ACC112 (cell line): ENCODE data around the gene ALCAM.
"Not testable (repeated sequence)": the region's sequence is repeated elsewhere in the genome, so short reads cannot be mapped to it uniquely, and the experiment has no call there.

Experiments used
- H2AFZ ChIP-seq: fragments of 200-600 bp; sonication (generic); one replicate; pipeline ENCODE4 v1.6.0; 2017; ENCODE audit warnings: antibody characterized with exemption, low read length; ENCODE audit not compliant: unreplicated experiment
- H3K27ac ChIP-seq: fragments of 200-600 bp; sonication (generic); 2 replicates; pipeline ENCODE4 v1.5.1; 2014; ENCODE audit warnings: low read depth, mild to moderate bottlenecking, antibody characterized with exemption, low read length, moderate library complexity
- H3K27me3 ChIP-seq: fragments of 200-600 bp; sonication (generic); 2 replicates; pipeline ENCODE4 v1.6.1; 2014; ENCODE audit warnings: mild to moderate bottlenecking, antibody characterized with exemption, low read length, moderate library complexity, mixed read lengths; ENCODE audit not compliant: insufficient read depth
- H3K36me3 ChIP-seq: fragments of 200-600 bp; sonication (generic); 2 replicates; pipeline ENCODE4 v1.6.1; 2016; ENCODE audit warnings: mild to moderate bottlenecking, antibody characterized with exemption, low read length, moderate library complexity, mixed read lengths; ENCODE audit not compliant: insufficient read depth
- H3K4me1 ChIP-seq: fragments of 200-600 bp; sonication (generic); one replicate; pipeline ENCODE4 v1.6.1; 2016; ENCODE audit warnings: low read length, mixed read lengths; ENCODE audit not compliant: insufficient read depth, unreplicated experiment, control insufficient read depth
- H3K4me3 ChIP-seq: fragments of 200-600 bp; sonication (generic); 2 replicates; pipeline ENCODE4 v1.5.1; 2014; ENCODE audit warnings: mild to moderate bottlenecking, low read depth, low read length
- H3K79me2 ChIP-seq: fragments of 200-600 bp; sonication (generic); one replicate; pipeline ENCODE4 v1.6.0; 2016; ENCODE audit warnings: low read length; ENCODE audit not compliant: control insufficient read depth, unreplicated experiment, insufficient read depth

The ALCAM gene

DNA sequence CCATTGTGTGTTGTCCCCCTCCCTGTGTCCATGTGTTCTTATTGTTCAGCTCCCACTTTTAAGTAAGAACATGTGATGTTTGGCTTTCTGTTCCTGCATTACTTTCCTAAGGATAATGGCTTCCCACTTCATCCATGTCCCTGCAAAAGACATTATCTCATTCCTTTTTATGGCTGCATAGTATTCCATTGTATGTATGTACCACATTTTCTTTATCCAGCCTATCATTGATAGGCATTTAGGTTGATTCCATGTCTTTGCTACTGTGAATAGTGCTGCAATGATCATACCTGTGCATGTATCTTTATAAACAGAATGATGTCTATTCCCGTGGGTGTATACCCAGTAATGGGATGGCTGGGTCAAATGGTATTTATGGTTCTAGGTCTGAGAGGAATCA lies 23.1 kb downstream of the ALCAM start:
- not testable (repeated sequence) for H3K4me3 ChIP-seq, H2AFZ ChIP-seq, H3K27me3 ChIP-seq, H3K27ac ChIP-seq
- H3K79me2 ChIP-seq = peaks cover 93% of the 10 kb centered on the region
- peaks cover 19% of the 10 kb centered on the region for H3K36me3 ChIP-seq
- H3K4me1 ChIP-seq = peaks cover 33% of the 10 kb centered on the region

- H3K4me3 ChIP-seq = not testable (repeated sequence)
- peaks cover 91% of the 10 kb centered on the region for H3K79me2 ChIP-seq
Observed at GRCh38 chr3:105392598-105392997, 25.9 kb downstream of the ALCAM start.

GRCh38 chr3:105394177-105394576 lies 27.5 kb downstream of the ALCAM start:
- Histone ChIP-seq H3K27ac (no peak overlapping the region), H2AFZ (no peak overlapping the region), H3K79me2 (peaks cover 92% of the 10 kb centered on the region), H3K27me3 (no peaks in the 10 kb centered on the region), H3K36me3 (peaks cover 19% of the 10 kb centered on the region), H3K4me1 (no peaks in the 10 kb centered on the region), H3K4me3 (no peak overlapping the region)

More at GRCh38 chr3:105392598-105392997, 25.9 kb downstream of the ALCAM start:
- H3K27ac ChIP-seq, H3K27me3 ChIP-seq, H2AFZ ChIP-seq, H3K4me1 ChIP-seq: not testable (repeated sequence)
- peaks cover 19% of the 10 kb centered on the region for H3K36me3 ChIP-seq

GRCh38 chr3:105397974-105398373 lies 31.3 kb downstream of the ALCAM start:
- Histone ChIP-seq H3K36me3 (peaks cover 7% of the 10 kb centered on the region; the same call in 1 of the 2 replicates), H3K4me3 (no peak overlapping the region), H3K4me1 (peaks cover 29% of the 10 kb centered on the region), H2AFZ (no peak overlapping the region), H3K79me2 (peaks cover 86% of the 10 kb centered on the region), H3K27me3 (no peaks in the 10 kb centered on the region), H3K27ac (no peak overlapping the region)

GRCh38 chr3:105398437-105398836 lies 31.7 kb downstream of the ALCAM start:
- H3K27me3 ChIP-seq = no peaks in the 10 kb centered on the region

GRCh38 chr3:105399062-105399461 lies 32.4 kb downstream of the ALCAM start:
- H3K27me3 ChIP-seq = no peaks in the 10 kb centered on the region
- H3K4me1 ChIP-seq = peaks cover 29% of the 10 kb centered on the region
- H3K27ac ChIP-seq = no peak overlapping the region
- peaks cover 81% of the 10 kb centered on the region for H3K79me2 ChIP-seq
- H3K4me3 ChIP-seq = no peak overlapping the region
- H2AFZ ChIP-seq = no peak overlapping the region
- peaks cover 6% of the 10 kb centered on the region for H3K36me3 ChIP-seq

More at GRCh38 chr3:105398437-105398836, 31.7 kb downstream of the ALCAM start:
- Histone ChIP-seq H3K4me3 (no peak overlapping the region), H3K79me2 (peaks cover 86% of the 10 kb centered on the region), H3K4me1 (peaks cover 29% of the 10 kb centered on the region), H3K36me3 (peaks cover 7% of the 10 kb centered on the region), H3K27ac (no peak overlapping the region), H2AFZ (no peak overlapping the region)

DNA sequence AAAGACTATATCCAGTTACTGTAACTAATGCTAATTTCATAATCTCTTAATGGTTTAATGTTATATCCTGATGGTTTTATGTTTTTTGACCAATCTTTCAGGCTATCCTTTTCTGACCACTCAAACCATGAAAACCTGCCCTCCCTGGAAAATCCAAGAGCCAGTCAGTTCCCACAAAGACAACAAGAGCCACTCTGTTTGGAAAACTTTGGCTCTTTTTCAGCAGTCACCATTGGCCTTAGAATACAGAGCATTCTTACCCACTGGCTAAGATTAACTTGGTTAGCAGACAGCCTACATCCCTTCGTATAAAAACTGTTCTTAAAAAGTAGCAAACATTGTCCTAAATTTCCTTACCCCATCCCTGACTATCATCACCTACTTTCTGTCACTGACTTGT lies 32.9 kb downstream of the ALCAM start:
- H3K79me2 ChIP-seq = peaks cover 76% of the 10 kb centered on the region
- H3K27ac ChIP-seq = no peak overlapping the region
- H3K36me3 ChIP-seq = peaks cover 6% of the 10 kb centered on the region
- H3K27me3 ChIP-seq = no peaks in the 10 kb centered on the region
- H2AFZ ChIP-seq = no peak overlapping the region
- H3K4me3 ChIP-seq = no peak overlapping the region
- H3K4me1 ChIP-seq = peaks cover 29% of the 10 kb centered on the region

DNA sequence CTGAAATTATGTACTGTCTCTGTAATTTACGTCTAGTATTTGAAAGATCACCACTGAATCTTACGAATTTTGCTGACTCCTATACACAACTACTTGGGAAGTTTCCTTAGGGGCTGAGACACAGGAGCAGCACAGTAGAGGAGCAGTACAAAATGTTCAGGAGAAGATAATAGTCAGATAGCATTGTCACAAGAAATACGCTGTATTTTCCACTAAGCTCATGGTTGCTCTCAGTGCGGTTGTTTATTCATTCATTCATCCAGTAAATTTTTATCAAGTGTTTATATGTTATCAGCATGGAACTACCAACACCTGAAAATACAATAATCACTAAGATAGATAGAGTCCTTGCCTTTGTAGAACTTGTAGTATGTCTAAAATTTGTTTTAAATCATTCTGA lies 34.5 kb downstream of the ALCAM start:
- Histone ChIP-seq H3K4me3 (no peak overlapping the region), H3K36me3 (peaks cover 6% of the 10 kb centered on the region), H3K79me2 (peaks cover 69% of the 10 kb centered on the region), H3K4me1 (peaks cover 29% of the 10 kb centered on the region), H3K27ac (peak overlapping the region; percentile 59), H2AFZ (no peak overlapping the region), H3K27me3 (no peaks in the 10 kb centered on the region)

- H3K4me3 ChIP-seq = no peak overlapping the region
- peaks cover 66% of the 10 kb centered on the region for H3K79me2 ChIP-seq
- peaks cover 29% of the 10 kb centered on the region for H3K4me1 ChIP-seq
- no peaks in the 10 kb centered on the region for H3K27me3 ChIP-seq
- no peak overlapping the region for H2AFZ ChIP-seq
- H3K36me3 ChIP-seq = peaks cover 6% of the 10 kb centered on the region
- peak overlapping the region; percentile 59 for H3K27ac ChIP-seq
Observed at GRCh38 chr3:105401691-105402149, 35.0 kb downstream of the ALCAM start.

DNA sequence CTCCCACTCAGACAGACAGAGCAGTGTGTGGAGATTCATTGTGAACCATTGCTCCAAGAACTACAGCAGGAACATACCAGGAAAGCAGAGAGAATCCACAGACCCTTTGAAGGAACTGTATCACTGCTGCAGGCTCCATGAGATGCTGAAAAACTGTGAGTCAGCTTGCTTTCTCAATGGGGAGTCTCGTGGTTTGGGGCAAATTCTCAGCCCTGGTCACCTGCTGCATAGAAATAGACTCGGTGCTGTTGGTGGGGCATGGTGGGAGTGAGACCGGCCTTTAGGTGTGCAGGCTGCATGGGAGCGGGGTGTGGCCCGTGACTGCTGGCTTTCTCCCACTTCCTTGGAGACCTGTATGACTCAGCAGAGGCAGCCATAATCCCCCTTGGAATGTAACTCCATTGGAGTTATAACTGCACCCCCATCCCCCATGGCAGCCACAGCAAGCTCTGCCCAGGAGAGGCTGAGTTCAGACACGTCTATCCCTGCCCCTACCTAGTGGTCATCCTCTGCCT lies 35.6 kb downstream of the ALCAM start:
- H2AFZ ChIP-seq = no peak overlapping the region
- peaks cover 29% of the 10 kb centered on the region for H3K4me1 ChIP-seq
- no peaks in the 10 kb centered on the region for H3K27me3 ChIP-seq
- H3K4me3 ChIP-seq = no peak overlapping the region
- peaks cover 62% of the 10 kb centered on the region for H3K79me2 ChIP-seq
- peaks cover 6% of the 10 kb centered on the region for H3K36me3 ChIP-seq
- peak overlapping the region; percentile 59 for H3K27ac ChIP-seq

DNA sequence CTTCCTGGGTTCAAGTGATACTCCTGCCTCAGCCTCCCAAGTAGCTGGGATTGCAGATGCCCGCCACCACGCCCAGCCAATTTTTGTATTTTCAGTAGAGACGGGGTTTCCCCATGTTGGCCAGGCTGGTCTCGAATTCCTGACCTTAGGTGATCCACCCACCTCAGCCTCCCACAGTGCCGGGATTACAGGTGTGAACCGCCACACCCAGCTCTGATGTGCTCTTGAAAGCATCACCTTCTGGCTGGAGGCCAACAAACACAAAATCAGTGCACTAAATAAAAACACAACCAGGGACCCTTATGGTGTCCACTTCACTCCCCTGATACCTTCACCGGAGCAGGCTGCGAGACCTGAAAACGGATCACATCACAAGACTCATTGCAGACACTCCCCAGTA lies 36.3 kb downstream of the ALCAM start:
- H3K4me1 ChIP-seq = peaks cover 29% of the 10 kb centered on the region
- H2AFZ ChIP-seq, H3K36me3 ChIP-seq, H3K4me3 ChIP-seq, H3K27me3 ChIP-seq, H3K27ac ChIP-seq: not testable (repeated sequence)
- peaks cover 61% of the 10 kb centered on the region for H3K79me2 ChIP-seq
